NCI-H1930 (cell line): Measurements from ENCODE around the gene ADRA2C.

Experiments
- DNase-seq, 2 experiments: peaks; one replicate each; lab custom pipeline; 2025; lab: John Stamatoyannopoulos, UW

Gene ADRA2C

GRCh38 chr4:3733195-3733594 is 33.0 kb upstream of the ADRA2C start:
- no peak for DNase-seq

DNA sequence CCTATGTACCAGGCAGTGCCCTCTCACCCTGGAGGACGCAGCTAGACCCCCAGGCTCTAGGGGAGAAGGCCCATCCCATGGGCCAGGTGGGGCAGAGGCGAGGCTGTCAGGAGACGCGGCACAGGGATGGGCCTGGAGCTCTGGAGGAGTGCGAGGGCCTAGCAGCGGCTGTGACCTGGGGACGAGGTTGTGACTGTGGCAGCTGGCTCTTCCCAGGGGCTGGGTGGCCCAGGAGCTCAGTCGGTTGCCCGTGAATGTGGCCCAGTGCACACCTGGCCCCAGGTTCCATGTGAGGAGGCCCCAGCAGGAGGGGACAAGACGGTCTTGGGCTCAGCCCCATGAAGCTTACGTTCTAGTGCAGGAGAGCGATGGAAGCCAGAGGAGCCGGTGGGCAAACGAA is 31.0 kb upstream of the ADRA2C start:
- DNase-seq = no peak

- DNase-seq = no peak
Measured at GRCh38 chr4:3736290-3736689, 29.9 kb upstream of the ADRA2C start.

GRCh38 chr4:3736806-3737205 is 29.4 kb upstream of the ADRA2C start:
- no peak for DNase-seq

DNA sequence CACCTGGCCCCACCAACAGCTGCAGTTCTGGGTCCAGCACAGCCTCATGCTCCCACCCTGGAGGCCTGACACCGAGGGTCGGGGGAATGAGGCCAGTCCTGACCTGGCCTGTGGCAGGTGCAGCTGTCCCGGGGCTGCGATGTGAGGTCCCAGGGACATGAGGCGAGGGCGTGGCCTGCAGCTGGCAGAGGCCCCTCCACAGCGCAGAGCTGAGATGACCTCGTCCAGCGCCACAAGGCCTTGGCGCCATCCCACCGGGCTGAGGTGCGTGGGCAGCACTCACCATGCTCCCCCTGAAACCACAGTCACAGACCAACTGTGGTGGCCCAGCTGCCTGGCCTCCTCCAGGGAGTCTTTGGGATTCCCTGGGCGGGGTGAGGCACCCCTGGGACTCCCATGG is 26.6 kb upstream of the ADRA2C start:
- no peak for DNase-seq

- DNase-seq = no peak
Measured at GRCh38 chr4:3740256-3740655, 25.9 kb upstream of the ADRA2C start.

GRCh38 chr4:3741217-3742011 is 24.8 kb upstream of the ADRA2C start:
- no peak for DNase-seq

GRCh38 chr4:3742610-3743009 is 23.6 kb upstream of the ADRA2C start:
- DNase-seq = no peak

DNA sequence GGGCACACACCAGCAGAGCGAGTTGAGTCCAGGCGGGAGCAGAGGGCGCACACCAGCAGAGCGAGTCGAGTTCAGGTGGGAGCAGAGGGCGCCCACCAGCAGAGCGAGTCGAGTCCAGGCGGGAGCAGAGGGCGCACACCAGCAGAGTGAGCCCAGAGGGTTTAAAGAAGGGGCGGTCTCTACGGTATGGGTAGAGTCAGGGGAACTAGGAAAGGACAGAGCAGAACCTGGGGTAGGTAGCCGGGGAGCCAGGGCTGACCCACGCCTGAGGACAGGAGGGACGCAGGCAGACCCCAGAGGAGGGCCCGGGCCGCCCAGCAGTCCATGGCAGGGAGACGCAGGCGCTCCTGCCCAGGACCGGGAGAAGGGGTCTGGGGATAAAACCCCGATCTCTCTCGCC is 22.0 kb upstream of the ADRA2C start:
- DNase-seq = no peak

DNA sequence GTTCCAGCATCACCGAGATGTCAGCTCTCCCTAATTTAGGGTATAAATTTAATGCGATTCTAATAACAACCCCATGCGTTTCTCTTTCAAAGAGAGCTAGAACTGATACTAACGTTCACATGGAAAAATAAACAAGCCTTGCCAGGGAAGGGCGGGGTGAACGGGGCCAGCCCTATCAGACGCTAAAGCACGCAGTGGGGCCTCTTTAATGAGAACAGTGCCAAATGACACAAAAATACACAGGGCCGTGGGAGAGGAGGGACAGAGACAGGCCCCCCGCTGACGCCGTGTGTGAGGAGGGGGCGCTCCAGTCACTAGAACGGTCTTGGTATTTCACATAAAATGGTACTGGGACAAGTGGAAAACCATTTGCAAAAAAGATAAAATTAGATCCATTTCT is 21.3 kb upstream of the ADRA2C start:
- DNase-seq = no peak

DNA sequence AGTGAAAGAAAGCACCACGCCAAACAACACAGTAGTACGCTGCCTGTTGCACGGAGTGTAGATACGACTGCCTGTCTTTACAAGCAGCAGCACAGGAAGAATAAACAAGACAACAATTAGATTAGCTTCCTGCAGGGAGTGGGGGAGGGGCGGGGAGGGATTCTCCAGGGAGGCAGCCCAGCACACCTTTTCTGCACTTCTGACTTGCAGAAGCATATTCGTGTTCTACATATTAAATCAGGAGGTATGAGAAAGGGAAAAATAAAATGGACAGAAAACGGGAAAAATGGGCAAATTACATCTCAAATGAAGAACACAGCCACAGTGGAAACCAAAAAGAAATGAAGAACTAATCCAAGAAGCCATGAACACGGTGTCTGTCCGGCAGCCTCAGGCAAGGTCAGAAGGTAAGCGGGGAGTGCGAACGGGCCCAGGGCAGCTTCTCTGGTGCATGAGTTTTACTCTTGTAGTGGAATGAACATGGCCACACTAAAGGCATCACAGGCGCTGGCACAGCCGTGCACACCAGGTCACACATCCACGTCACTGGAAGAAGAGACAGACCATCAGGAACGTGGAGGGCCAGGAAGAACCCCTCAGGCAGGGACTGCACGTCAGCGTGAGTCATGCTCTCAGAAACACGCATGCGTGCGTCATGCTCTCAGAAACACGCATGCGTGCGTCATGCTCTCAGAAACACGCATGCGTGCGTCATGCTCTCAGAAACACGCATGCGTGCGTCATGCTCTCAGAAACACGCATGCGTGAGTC is 20.1 kb upstream of the ADRA2C start:
- DNase-seq = peak in 1 of 2 experiments; percentile 7

DNA sequence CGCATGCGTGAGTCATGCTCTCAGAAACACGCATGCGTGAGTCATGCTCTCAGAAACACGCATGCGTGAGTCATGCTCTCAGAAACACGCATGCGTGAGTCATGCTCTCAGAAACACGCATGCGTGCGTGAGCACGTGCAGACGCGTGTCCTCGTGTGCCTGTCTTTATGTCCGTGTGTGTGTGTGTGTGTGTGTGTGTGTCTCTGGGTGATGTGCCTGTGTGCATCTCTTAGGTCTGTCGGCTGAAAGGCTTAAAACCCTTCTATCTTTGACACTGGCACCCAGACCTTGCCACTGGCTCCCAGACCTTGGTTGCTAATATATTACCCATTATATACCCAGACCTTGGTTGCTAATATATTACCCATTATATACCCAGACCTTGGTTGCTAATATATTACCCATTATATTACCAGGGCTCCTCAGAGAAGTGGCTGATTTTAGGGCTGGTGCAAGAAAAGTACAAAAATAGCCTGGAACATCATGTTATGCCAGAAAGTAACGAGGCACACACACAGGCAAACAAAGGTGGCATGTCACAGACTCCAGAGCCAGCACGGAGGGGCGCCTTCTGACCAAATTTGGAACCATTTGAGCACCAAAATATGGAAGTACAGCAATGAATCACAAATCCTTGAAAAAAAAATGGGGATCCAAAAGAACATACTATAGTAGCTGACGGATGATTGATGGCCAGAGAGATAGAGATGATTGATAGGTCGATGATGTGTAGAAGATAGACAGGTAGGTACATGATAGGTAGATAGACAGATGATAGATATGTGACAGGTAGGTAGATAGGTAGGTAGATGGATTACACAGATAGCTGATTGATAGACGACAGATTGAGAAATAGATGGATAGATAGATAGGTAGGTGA is 19.2 kb upstream of the ADRA2C start:
- DNase-seq = peak in 1 of 2 experiments; percentile 21

- DNase-seq = no peak
Measured at GRCh38 chr4:3747581-3747904, 18.6 kb upstream of the ADRA2C start.

GRCh38 chr4:3748136-3748898 is 17.9 kb upstream of the ADRA2C start:
- DNase-seq = no peak

- DNase-seq = no peak
Measured at GRCh38 chr4:3749081-3749480, 17.1 kb upstream of the ADRA2C start.

- no peak for DNase-seq
Measured at GRCh38 chr4:3750334-3750733, 15.9 kb upstream of the ADRA2C start.

- no peak for DNase-seq
Measured at GRCh38 chr4:3752022-3752421, 14.2 kb upstream of the ADRA2C start.

DNA sequence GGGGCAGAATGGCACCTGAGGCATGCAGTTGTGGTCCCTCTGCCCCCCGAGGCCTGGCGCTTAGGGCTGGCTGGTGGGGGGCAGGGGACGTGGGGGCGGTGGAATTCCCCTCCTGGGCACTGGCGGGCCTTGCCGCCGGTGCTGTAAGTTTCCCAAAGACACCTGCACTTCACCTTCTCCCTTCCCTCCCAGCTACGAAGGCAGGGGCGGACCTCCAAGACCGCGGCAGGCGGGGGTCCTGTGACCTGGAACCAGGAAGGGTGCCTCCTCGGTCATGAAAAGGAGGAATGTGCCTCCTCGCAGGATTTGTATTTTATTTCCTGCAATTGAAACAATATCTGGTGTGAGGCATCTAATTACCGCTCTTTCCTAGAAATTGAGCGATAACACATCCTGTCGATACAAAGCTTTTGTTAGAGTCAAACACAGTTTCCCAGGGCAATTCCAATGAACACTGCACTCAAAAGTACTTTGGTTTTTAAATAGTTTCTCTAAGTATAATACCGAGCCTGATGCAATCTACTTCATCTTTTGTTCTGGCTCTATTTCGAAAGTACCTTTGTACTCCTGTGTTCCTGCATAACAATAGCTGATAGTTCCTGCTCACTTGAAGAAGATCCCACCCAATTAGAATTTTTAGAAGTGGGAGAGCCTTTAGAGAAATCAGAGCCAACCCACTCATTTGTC is 12.3 kb upstream of the ADRA2C start:
- DNase-seq = no peak

DNA sequence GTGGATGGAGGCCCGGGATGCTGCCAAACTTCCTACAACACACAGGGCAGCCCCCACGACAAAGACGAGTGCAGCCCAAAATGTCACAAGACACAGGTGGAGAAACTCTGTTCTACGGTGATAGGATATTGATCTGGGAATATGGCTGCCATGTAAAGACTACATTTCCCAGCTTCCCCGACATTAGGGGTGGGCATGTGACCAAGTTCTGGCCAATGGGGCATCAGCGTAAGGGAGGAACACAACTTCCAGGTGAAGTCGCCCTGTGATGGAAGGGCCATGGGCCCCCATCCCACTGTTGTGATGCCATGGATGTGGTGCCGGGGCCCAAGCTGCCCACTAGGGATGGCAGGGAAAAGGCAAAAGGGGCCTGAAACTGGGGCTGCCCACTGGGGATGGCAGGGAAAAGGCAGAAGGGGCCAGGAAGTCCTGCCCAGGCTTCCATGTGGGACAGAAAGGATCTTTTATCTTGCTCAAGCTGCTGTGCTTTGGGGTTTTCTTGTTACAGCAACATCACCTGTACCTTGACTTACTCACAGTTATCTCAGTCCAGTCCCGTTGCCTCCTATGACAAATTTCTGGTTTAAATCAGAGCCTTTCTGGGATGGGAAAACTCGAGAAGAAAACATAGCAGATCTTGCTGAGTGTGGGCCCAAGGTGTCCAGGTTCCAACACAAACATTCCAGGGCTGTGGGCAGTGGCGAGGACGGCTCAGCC is 9.7 kb upstream of the ADRA2C start:
- peak in 1 of 2 experiments; percentile 6 for DNase-seq

DNA sequence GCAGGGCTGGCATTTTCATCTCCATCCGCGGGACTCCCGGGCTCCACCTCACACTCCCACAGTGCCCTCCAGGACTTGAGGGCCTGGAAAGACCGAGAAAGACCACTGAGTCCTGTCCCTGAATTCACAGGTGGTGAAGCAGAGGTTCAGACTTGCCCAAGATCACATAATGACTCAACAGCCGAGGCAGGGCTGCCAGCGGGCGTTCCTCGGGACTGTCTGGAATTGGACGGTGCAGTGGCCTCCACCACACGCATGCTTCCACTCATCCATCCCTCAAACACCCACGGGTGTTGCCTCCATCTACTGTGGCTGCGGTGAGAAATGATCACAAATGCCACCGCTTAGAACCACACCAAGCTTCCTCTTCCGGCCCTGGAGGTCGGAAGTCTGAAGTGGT is 6.9 kb upstream of the ADRA2C start:
- DNase-seq = no peak

GRCh38 chr4:3760346-3760745 is 5.8 kb upstream of the ADRA2C start:
- DNase-seq = no peak
